H9 (cell line): ENCODE data around the gene SNX27. TPM values are rescaled to one million over a fixed set of nuclear protein-coding genes. Genes with fewer than 3 reads are reported as not detected.

Experiments
- DNase-seq: peaks from one replicate; pipeline ENCODE4 v3.0.0-alpha.2; 2017
- H2AFZ ChIP-seq: one replicate; pipeline ENCODE4 v1.6.1; 2013; ENCODE audit warnings: mild to moderate bottlenecking, low read length, control low read depth, moderate library complexity
- H2AK5ac ChIP-seq: 2 replicates; pipeline ENCODE4 v1.6.1; 2013; ENCODE audit warnings: low read length, control low read depth, mixed read lengths; ENCODE audit not compliant: insufficient read length
- H2BK120ac ChIP-seq: one replicate; pipeline ENCODE4 v1.6.1; 2013; ENCODE audit warnings: low read depth, mild to moderate bottlenecking, low read length, control low read depth, inconsistent platforms; ENCODE audit not compliant: poor library complexity, severe bottlenecking
- H2BK12ac ChIP-seq: 2 replicates; pipeline ENCODE4 v1.6.1; 2013; ENCODE audit warnings: low read length, control low read depth, mixed read lengths, low read depth; ENCODE audit not compliant: insufficient read length
- H2BK15ac ChIP-seq: 2 replicates; pipeline ENCODE4 v1.6.1; 2013; ENCODE audit warnings: low read depth, low read length, control low read depth
- H2BK20ac ChIP-seq: one replicate; pipeline ENCODE4 v1.6.1; 2013; ENCODE audit warnings: low read depth, mild to moderate bottlenecking, low read length, control low read depth, inconsistent platforms; ENCODE audit not compliant: poor library complexity, severe bottlenecking
- H2BK5ac ChIP-seq: 2 replicates; pipeline ENCODE4 v1.6.1; 2013; ENCODE audit warnings: low read length, control low read depth, mixed read lengths; ENCODE audit not compliant: insufficient read length
- H3K14ac ChIP-seq: 2 replicates; pipeline ENCODE4 v1.6.1; 2013; ENCODE audit warnings: low read length, control low read depth; ENCODE audit not compliant: insufficient read depth
- H3K18ac ChIP-seq: 2 replicates; pipeline ENCODE4 v1.6.1; 2013; ENCODE audit warnings: low read depth, mild to moderate bottlenecking, mixed read lengths, low read length, control low read depth; ENCODE audit not compliant: insufficient read length
- H3K23ac ChIP-seq: 2 replicates; pipeline ENCODE4 v1.6.1; 2013; ENCODE audit warnings: low read length, control low read depth, mixed read lengths, low read depth; ENCODE audit not compliant: insufficient read length
- H3K23me2 ChIP-seq: 2 replicates; pipeline ENCODE4 v1.6.1; 2013; ENCODE audit warnings: low read depth, mild to moderate bottlenecking, mixed read lengths, low read length, control low read depth; ENCODE audit not compliant: insufficient read length, poor library complexity, severe bottlenecking
- H3K27ac ChIP-seq: 2 replicates; pipeline ENCODE4 v1.5.1; 2013; ENCODE audit warnings: low read length, control low read depth, mixed read lengths, low read depth; ENCODE audit not compliant: insufficient read length
- H3K27me3 ChIP-seq: 2 replicates; pipeline ENCODE4 v1.6.1; 2013; ENCODE audit warnings: low read length, control low read depth, inconsistent platforms; ENCODE audit not compliant: insufficient read depth
- H3K4ac ChIP-seq: 2 replicates; pipeline ENCODE4 v1.6.1; 2013; ENCODE audit warnings: low read depth, mild to moderate bottlenecking, control low read depth, inconsistent platforms, low read length, moderate library complexity
- H3K4me1 ChIP-seq: 2 replicates; pipeline ENCODE4 v1.6.1; 2013; ENCODE audit warnings: low read length, control low read depth, inconsistent platforms; ENCODE audit not compliant: insufficient read depth
- H3K4me2 ChIP-seq: 2 replicates; pipeline ENCODE4 v1.6.1; 2013; ENCODE audit warnings: low read length, control low read depth, mixed read lengths; ENCODE audit not compliant: insufficient read length, insufficient read depth
- H3K56ac ChIP-seq: 2 replicates; pipeline ENCODE4 v1.6.1; 2013; ENCODE audit warnings: low read depth, mild to moderate bottlenecking, mixed read lengths, low read length, control low read depth; ENCODE audit not compliant: insufficient read length
- H3K79me1 ChIP-seq: 2 replicates; pipeline ENCODE4 v1.6.1; 2013; ENCODE audit warnings: low read depth, mild to moderate bottlenecking, moderate library complexity, low read length, control low read depth, inconsistent platforms; ENCODE audit not compliant: insufficient read depth, poor library complexity, severe bottlenecking
- H3K79me2 ChIP-seq: 2 replicates; pipeline ENCODE4 v1.6.1; 2013; ENCODE audit warnings: low read length, control low read depth, inconsistent platforms; ENCODE audit not compliant: insufficient read depth
- H3K9ac ChIP-seq: 2 replicates; pipeline ENCODE4 v1.6.1; 2013; ENCODE audit warnings: low read length, control low read depth, mixed read lengths; ENCODE audit not compliant: insufficient read length; ENCODE audit errors: extremely low read depth
- H3K9me3 ChIP-seq: one replicate; pipeline ENCODE4 v1.6.1; 2013; ENCODE audit warnings: low read depth, low read length, inconsistent platforms; ENCODE audit not compliant: control insufficient read depth
- H3T11ph ChIP-seq: one replicate; pipeline ENCODE4 v1.6.1; 2013; ENCODE audit warnings: mild to moderate bottlenecking, low read length, control low read depth, inconsistent platforms
- H4K20me1 ChIP-seq: one replicate; pipeline ENCODE4 v1.6.1; 2013; ENCODE audit not compliant: control insufficient read depth, insufficient read length, insufficient read depth
- H4K5ac ChIP-seq: 2 replicates; pipeline ENCODE4 v1.6.1; 2013; ENCODE audit warnings: low read depth, mild to moderate bottlenecking, mixed read lengths, low read length, control low read depth; ENCODE audit not compliant: insufficient read length
- H4K8ac ChIP-seq: replicated peaks from 2 replicates; pipeline ENCODE4 v1.6.1; 2013; ENCODE audit warnings: low read length, control low read depth, mixed read lengths, low read depth; ENCODE audit not compliant: insufficient read length
- H4K91ac ChIP-seq: 2 replicates; pipeline ENCODE4 v1.6.1; 2013; ENCODE audit warnings: low read depth, mild to moderate bottlenecking, moderate library complexity, mixed read lengths, low read length, control low read depth; ENCODE audit not compliant: insufficient read length
- H3K27ac Mint-ChIP-seq, 3 experiments: 2 replicates in 2 of 3; 3 replicates in 1 of 3; pipeline ENCODE4 v1.8.0; 2020 to 2021; ENCODE audit warnings: mixed read lengths in 3 of 3, mild to moderate bottlenecking in 1 of 3, moderate library complexity in 1 of 3
- H3K27me3 Mint-ChIP-seq: 2 replicates; pipeline ENCODE4 v1.8.0; 2021; ENCODE audit warnings: low read depth, mild to moderate bottlenecking, moderate library complexity, mixed read lengths
- H3K36me3 Mint-ChIP-seq, 3 experiments: 2 replicates in 2 of 3; 3 replicates in 1 of 3; pipeline ENCODE4 v1.8.0; 2020 to 2021; ENCODE audit warnings: low read depth in 3 of 3, mixed read lengths in 3 of 3; ENCODE audit not compliant: insufficient read depth in 1 of 3
- H3K4me1 Mint-ChIP-seq, 2 experiments: 2 replicates each; pipeline ENCODE4 v1.8.0; 2020; ENCODE audit warnings: mixed read lengths in 2 of 2
- H3K4me3 Mint-ChIP-seq, 2 experiments: 2 replicates in 1 of 2; 3 replicates in 1 of 2; pipeline ENCODE4 v1.8.0; 2020 to 2021; ENCODE audit warnings: mild to moderate bottlenecking in 2 of 2, mixed read lengths in 2 of 2, moderate library complexity in 1 of 2
- H3K9me3 Mint-ChIP-seq, 2 experiments: 2 replicates in 1 of 2; 3 replicates in 1 of 2; pipeline ENCODE4 v1.8.0; 2020; ENCODE audit warnings: mild to moderate bottlenecking in 2 of 2, mixed read lengths in 2 of 2, moderate library complexity in 1 of 2
- WGBS: extraction: QIAGEN DNeasy Blood & Tissue Kit; methylation state at CpG from one replicate; pipeline ENCODE4 v1.1.7; 2013; ENCODE audit warnings: missing lambda C conversion rate, low lambda C conversion rate, mixed read lengths; ENCODE audit not compliant: insufficient read length; ENCODE audit errors: extremely low coverage; 5-methylcytosine and 5-hydroxymethylcytosine counted together
- total RNA-seq: library from RNA; stranded (reverse); gene quantifications from 2 replicates; pipeline ENCODE4 v1.2.1, GENCODE V29; 2021
- TF ChIP-seq, protein P1 (sequence below): fragments of 200-600 bp; sonication (generic); conservative IDR thresholded peaks from 3 replicates; pipeline ENCODE4 v1.8.0; 2021; ENCODE audit warnings: antibody characterized with exemption, mild to moderate bottlenecking

Gene SNX27
- total RNA-seq, 1 experiment from 2014 or later = 48.9 TPM

GRCh38 chr1:151716771-151717631, 105.2 kb downstream of the SNX27 start, which contains the start of gene CELF3:
TSS of gene CELF3 (minus strand) at chr1:151716803. CDS start at chr1:151716020, 783 bp downstream.
- H3K4me1 ChIP-seq = 0 out of 2 replicates have a peak, but pooled peaks cover 6% of the 10 kb centered on the region
- H3K4me2 ChIP-seq = peak within 1 kb of the TSS; percentile 80
- H4K8ac ChIP-seq = no peak within 1 kb of the TSS
- peaks cover 21% of the 10 kb centered on the region for H3K23me2 ChIP-seq
- H3K56ac ChIP-seq = no peak within 1 kb of the TSS
- Mint-ChIP-seq H3K27ac (peak within 1 kb of the TSS; percentile 97 to 100 (median 97)), H3K9me3 (no peaks in the 10 kb centered on the region), H3K4me1 (peaks cover 53 to 56% of the 10 kb centered on the region in 2 experiments), H3K4me3 (peak within 1 kb of the TSS; percentile 62 to 82), H3K36me3 (no peaks in the 10 kb centered on the region), H3K27me3 (peaks cover 56% of the 10 kb centered on the region)
- H3K79me1 ChIP-seq = no peaks in the 10 kb centered on the region
- TF ChIP-seq, protein P1, sequence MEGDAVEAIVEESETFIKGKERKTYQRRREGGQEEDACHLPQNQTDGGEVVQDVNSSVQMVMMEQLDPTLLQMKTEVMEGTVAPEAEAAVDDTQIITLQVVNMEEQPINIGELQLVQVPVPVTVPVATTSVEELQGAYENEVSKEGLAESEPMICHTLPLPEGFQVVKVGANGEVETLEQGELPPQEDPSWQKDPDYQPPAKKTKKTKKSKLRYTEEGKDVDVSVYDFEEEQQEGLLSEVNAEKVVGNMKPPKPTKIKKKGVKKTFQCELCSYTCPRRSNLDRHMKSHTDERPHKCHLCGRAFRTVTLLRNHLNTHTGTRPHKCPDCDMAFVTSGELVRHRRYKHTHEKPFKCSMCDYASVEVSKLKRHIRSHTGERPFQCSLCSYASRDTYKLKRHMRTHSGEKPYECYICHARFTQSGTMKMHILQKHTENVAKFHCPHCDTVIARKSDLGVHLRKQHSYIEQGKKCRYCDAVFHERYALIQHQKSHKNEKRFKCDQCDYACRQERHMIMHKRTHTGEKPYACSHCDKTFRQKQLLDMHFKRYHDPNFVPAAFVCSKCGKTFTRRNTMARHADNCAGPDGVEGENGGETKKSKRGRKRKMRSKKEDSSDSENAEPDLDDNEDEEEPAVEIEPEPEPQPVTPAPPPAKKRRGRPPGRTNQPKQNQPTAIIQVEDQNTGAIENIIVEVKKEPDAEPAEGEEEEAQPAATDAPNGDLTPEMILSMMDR = no peak
- no peak within 1 kb of the TSS for H3T11ph ChIP-seq
- no peak within 1 kb of the TSS for H2BK15ac ChIP-seq
- H3K9me3 ChIP-seq = no peaks in the 10 kb centered on the region
- H3K4ac ChIP-seq = no peak within 1 kb of the TSS
- peaks cover 17% of the 10 kb centered on the region; the same call in 1 of the 2 replicates for H3K27me3 ChIP-seq
- no CpG with 5 or more reads among the region's 27 CpGs for WGBS
- H2BK120ac ChIP-seq = no peak within 1 kb of the TSS
- peak within 1 kb of the TSS; percentile 96 for H3K18ac ChIP-seq
- H3K79me2 ChIP-seq = no peaks in the 10 kb centered on the region
- no peaks in the 10 kb centered on the region for H4K20me1 ChIP-seq
- no peak within 1 kb of the TSS for H2BK20ac ChIP-seq
- peak; percentile 76 for DNase-seq
- no peak within 1 kb of the TSS for H4K5ac ChIP-seq
- H3K9ac ChIP-seq = no peak within 1 kb of the TSS
- no peak within 1 kb of the TSS; the same call in 1 of the 2 replicates for H3K14ac ChIP-seq
- no peak within 1 kb of the TSS for H2BK12ac ChIP-seq
- no peak within 1 kb of the TSS for H3K23ac ChIP-seq
- no peak within 1 kb of the TSS for H2AK5ac ChIP-seq
- H2AFZ ChIP-seq = no peak within 1 kb of the TSS
- H4K91ac ChIP-seq = no peak within 1 kb of the TSS
- no peak within 1 kb of the TSS for H2BK5ac ChIP-seq
- no peak within 1 kb of the TSS for H3K27ac ChIP-seq
